ENCODE results near the gene ACR.

Gene ACR

DNA sequence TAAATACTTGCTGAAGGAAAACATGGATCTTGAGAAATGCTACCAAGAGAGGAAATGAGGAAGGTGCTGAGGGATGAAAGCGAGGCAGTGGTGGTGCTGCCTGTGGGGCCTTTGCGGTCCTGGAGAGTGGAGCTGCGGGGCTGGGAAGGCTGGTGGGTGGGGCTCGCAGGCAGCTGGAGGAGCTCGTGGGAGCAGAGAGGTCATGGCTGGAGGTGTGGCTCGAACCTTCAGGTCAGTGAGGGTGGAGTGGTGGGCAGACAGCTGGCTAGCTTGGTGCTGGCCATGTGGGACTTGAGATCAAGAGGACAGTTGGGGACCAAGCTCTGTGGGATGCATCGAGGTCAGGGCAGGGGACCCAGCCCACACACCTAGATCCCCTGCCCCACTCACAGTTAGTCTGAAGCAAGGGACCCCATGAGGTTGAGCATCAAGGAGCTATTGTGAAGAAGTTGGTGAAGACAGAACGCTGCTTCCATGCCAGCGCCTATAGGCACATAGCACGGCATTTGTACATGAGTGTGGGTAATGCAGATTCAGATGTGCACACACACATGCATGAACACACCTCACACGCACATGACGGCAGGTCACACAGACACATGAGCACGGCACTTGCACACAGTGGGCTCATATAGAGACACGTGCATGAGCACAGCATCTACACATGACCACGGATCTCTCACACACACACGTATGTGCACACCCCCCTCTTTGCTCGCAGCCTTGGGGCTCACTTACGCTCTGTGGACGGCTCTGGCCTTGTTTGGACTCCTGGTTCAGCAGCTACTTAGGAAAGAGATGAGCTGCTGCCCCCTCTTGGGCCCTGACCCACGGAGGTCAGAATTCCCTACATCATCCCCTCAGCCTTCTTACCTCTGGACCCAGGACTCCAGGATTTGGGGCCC, 34.9 kb upstream of the ACR start:
- no peak for ATAC-seq
- no peak for DNase-seq

DNA sequence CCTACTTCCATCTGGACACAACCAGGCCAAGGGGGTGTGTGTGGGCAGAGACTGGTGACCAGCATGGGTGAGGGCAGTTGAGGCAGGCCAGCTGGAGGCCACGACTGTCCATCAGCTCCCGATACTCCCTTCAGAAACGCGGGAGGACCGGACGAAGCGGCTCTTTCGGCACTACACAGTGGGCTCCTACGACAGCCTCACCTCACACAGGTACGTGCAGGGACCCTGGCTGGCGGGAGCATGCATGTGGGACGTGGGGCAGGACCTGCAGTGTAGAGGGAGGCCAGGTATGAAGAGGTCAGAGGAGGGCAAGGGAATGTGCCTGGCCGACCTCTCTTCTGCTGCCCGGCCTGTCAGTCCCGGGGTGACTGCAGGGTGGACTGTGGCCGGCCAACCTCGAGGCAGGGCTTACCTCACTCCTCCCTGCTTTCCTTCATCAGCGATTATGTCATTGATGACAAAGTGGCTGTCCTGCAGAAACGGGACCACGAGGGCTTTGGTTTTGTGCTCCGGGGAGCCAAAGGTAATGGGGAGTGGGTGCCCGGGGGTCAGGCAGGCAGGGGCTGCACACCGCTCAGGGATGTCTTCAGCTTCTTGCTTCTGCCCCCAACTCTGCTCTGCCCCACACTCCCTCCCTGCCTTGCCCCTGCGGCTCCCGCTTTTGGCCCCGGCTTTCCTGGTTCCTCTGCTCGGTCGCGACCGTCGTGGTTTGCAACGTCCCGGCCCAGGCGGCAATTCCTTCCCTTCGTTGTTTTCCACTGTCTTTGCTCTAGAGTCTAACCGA, 34.1 kb upstream of the ACR start:
- ATAC-seq (no peak), DNase-seq (no peak)

DNA sequence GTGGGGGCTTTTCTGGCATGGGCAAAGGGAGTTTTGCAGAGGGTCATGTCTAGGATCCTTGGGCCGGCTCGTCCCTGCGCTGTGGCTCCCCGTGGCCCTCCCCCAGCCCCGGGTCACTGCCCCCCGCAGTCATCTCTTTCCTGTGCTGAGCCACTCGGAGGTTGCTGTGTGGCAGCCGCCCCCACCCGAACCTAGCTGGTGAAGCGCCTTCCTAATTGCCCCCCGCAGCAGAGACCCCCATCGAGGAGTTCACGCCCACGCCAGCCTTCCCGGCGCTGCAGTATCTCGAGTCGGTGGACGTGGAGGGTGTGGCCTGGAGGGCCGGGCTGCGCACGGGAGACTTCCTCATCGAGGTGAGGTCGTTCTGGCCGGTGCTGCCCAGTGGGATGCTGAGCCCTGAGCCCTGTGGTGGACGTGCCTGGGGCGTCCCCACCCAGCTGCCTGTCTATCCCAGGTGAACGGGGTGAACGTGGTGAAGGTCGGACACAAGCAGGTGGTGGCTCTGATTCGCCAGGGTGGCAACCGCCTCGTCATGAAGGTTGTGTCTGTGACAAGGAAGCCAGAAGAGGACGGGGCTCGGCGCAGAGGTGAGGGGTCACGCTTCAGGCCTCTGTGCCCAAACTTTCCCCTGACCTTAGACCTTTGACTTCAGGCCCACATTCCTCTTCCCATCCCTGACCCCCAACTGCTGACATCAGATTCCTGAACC, 33.3 kb upstream of the ACR start:
- ATAC-seq (no peak), DNase-seq (no peak)

DNA sequence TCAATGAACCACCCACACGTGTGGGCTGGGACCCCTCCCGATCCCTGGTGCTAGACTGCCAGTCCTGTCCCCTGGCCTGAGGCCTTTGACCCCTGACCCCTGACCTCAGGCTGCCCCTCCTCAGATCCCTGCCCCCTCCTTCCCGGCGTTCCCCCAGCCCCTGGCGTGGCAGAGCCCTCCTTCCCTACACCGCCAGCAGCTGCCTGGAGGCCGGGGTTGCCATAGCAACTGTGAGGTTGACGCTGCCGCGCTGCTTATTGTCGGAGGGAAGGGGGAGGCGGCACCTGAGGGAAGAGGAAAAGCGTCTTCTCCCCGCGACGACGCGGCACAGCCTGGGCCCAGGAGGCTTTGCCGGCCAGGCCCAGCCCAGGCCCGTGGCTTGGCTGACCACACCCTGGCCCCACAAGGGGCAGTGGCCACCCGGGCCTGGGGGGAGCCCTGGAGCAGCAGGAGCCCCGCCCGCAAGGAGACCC, 32.7 kb upstream of the ACR start:
- DNase-seq: no peak
- ATAC-seq: no peak

DNA sequence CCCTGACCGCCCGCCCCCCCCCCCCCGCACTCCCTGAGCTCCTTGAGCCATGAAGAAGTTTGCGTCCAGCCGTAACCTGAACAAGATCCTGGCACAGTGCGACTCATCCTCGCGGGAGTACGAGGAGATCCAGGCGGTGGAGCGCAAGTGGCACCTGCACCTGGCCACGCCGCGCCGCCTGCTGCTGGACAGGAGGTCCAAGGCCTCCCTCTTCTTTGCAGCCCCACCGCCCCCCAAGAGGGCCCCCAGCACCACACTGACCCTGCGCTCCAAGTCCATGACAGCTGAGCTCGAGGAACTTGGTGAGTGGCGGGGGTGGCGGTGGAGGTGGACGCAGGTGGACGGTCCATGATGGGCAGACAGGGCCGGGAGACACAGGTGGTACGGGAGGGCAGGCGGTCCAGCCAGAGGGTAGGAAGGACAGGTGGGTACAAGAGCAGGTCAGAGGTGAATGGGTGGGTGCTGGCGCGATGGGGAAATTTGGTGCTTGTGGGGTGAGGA, 32.1 kb upstream of the ACR start:
- no peak for DNase-seq
- no peak for ATAC-seq

DNA sequence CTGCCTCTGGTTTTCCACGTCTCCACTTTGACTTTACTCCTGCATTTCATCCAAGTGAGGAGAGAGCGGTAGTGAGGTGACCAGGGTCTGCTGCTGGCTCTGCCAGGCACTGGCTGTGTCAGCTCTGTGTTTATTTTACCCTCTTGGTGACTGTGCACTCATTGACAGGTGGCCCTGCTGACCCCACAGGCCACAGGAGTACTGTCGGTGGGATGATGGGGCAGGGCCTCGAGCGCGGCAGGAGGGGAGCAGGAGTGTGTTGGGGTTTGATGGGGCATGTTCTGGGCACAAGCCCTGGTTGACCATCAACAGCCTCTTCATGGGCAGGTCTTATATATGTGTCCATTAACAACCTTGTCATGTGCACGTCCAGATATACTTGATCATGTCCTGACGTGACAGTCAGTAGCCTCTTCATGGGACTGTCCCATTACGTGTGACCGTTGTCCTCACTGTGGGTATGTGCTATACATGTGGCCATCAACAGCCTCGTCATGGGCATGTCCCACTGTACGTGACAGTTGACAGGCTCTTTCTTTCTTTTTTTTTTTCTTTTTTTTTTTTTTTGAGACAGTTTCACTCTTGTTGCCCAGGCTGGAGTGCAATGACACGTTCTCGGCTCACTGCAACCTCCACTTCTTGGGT, 31.4 kb upstream of the ACR start:
- DNase-seq (no peak), ATAC-seq (no peak)

DNA sequence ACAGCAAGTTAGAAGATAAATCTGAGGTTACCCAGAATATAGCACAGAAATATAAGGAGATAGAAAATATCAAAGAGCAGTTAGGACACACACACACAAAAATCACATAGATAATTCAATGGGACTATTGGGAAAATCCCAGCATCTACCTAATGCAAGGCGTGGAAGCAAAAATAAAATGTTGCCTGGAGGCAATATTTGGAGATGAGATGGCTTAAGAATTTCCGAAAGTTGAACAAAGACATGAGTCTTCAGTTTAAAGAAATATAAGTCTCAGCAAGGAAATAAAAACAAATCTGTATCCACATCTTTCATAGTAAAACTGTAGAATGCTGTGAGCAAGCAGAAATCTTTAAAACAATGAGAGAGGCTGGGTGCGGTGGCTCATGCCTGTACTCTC, 29.5 kb upstream of the ACR start:
- DNase-seq (no peak), ATAC-seq (no peak)

DNA sequence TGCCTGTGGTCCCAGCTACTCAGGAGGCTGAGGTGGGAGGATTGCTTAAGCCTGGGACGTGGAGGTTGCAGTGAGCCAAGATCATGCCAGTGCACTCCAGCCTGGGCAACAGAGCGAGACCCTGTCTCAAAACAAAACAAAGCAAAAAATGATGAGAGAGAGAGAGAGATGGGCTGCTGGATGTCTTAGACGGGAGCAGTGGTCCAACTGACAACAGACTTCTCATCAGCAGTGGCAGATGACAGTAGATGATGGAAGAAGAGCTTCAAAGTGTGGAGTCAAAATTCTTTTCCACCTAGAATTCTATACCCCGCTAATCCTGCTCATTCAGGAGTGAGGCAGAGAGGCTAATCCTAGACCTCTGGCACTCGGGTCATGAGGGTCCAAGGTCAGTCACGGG, 29.0 kb upstream of the ACR start:
- DNase-seq (no peak), ATAC-seq (no peak)

DNA sequence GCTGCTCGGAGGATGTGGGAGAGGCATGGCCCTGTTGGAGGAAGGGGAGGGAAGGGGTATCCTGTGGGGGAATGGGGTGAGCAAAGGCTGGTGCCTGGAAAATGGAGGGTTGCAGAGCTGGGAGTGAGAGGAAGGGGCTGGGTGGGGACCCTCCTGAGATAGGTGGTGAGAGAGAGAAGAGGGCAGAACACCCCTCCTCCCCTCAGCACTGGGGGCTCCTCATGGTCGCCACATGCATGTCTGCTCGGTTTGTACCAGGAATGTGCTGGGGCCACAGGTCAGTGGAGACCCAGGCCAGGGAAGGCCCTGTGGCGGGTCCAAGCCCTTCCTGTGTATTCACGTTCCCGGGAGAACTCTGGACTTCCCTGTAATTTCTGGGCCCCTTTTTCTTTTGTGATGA, 27.8 kb upstream of the ACR start:
- no peak for ATAC-seq

DNA sequence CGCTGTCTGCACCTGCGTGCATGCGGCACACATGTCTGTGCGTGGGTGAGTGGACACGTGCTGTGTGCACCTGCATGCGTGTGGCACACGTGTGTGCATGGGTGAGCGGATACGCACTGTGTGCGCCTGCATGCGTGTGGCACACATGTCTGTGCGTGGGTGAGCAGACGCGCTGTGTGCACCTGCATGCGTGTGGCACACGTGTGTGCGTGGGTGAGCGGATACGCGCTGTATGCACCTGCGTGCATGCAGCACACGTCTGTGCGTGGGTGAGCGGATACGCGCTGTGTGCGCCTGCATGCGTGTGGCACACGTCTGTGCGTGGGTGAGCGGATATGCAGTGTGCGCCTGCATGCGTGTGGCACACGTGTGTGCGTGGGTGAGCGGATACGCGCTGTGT, 27.1 kb upstream of the ACR start:
- no peak for ATAC-seq
- DNase-seq: no peak

More for the DNA sequence above, 27.8 kb upstream of the ACR start:
- DNase-seq: no peak

DNA sequence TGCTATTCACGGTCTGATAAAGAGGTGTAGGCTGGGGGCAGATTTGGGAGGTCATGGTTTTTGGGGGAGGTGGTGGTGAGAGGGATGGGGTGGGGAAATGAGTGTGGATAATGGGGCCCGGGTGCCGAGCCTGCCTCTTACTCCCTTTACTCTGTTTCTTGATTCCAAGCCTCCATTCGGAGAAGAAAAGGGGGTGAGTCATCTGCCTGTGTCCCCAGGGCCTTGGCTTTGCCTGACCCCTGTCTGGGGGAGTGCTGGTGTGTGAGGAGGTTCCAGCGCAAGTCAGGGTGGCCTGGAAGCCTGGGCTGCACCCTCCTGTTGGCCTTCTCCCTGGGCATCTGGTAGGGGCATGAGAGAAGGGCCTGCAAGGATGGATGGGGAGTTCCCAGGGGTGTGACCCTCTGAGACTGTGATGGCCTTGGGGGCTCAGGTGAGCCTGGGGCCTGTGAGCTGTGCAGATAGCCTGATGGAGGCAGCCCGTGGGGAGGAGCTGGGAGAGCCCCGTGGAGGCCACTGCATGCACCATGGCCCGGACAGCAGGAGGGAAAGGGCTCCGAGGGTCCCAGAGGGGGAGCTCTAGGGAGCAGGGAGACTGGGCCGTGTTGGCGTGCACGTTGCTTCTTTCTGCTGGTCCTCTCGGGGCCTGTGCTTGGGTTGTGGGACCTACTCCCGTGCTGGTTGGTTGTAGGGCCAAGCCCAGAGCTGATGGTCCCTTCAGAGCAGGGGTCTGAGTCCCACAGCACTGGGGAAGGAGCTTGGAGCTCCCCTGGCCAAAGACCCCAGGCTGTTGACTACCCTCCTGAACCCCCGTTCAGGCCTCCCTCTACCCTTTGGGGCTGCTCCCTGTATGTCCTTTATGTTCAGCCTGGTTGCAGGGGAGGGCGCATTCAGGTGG, 26.3 kb upstream of the ACR start:
- no peak for ATAC-seq
- no peak for DNase-seq

DNA sequence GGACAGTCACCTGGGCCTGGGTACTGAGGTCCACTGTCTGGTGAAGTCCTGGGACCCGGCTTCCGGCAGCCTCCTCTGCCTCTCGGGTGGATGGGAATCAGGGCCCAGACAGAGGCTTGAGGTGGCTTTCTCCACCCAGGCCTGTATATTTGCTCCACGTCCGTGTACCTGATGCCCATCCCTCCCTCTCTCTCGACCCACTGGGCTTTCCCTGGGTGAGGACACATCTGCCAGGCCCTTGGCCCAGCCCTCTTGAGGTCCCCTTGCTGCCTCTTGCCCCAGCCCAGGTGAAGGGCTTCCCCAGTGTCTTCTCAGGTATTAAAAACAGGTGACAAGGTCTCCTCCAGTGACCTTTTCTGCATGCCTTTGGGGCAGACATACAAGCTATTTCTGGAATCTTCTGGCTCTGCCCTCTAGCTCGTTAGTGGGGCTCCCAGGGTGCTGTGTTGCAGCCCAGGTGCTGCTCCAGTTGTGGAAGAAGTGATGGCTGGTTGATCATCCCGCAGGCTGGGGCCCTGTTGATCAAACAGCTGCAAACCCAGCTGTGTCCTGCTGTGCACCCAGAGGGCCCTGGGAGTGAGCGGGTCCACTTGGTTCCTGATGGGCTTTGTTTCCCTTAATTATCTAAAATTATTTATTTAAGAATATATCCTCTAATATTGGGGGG, 25.5 kb upstream of the ACR start:
- DNase-seq (no peak), ATAC-seq (no peak)

DNA sequence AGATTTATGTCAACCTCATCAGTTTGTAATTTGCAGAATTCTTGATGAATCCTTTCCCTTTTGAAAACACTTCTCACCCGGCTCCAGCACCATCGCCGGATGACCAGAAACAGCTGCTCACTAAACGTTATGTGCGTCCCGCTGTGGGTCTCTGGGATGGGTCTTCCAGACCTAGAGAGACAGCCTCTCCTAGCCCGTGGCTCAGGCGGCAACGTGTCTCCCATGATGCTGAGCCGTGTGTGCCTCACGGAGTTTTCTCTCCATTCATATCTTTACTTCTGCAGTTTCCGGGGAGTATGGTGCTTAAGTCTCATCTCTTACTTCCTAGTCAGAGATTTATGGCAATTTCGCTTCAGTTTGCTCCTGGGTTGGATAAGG, 25.0 kb upstream of the ACR start:
- no peak for DNase-seq
- no peak for ATAC-seq

DNA sequence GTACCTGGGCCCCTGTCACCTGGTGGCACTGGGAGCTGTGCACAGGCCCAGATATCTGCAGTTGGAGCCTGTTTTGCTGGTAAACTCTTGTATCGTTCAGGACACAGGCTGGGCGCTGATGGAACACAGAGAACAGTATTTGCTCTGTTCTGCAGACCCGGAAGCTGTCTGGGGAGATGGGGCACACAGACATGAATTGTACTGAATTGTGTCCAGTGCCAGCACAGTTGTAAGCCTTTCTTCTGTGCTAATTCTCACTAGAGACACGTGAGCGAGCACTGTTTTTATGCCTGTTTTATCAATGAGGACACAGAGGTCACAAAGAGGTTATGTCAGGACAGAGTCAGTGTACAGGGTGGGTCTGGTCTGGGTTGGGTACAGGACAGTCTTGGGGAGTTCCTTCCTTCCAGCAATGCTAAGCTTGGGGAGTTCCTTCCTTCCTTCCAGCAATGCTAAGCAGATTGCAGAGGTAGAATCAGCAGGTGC, 24.4 kb upstream of the ACR start:
- DNase-seq (no peak), ATAC-seq (no peak)

DNA sequence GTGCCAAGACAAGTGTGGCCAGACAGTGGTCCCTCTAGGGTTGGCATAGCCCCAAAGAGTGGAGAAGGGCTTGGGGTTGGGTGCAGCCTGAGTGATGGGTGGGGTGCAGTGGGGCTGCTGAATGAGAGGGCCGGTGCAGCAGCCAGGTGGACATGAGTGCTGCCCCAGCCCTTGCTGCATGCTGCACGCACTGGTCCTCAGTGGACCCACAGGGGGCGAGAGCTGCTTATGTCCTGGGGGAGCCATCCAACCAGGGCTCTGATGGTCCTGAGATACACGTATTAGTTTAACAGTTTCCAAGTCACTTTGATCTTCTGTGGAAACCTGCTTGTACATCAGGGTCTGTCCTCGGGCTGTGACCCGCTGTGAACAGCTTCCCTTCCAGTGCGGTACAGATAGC, 23.9 kb upstream of the ACR start:
- DNase-seq (no peak), ATAC-seq (no peak)

DNA sequence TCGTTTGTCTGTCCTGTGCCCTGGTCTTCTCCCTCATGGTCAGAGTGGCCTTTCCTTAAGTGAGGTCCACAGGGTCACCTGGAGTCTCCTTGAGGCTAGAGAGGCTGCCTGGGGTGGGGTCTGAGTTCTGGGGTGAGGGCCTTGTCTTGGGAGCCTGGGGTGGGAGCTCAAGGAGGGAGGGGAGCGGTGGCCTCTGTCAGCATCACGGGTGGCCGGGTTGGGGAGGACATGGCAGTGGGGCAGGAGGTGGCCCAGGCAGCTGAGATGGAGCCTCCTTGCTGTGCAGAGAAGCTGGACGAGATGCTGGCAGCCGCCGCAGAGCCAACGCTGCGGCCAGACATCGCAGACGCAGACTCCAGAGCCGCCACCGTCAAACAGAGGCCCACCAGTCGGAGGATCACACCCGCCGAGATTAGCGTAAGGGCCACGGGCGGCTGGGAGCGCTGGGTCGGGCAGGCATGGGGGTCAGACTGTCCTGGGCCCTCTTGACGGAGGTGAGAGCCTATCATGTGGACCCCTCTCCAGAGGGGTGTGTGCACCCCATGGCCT, 23.3 kb upstream of the ACR start:
- no peak for ATAC-seq
- no peak for DNase-seq

DNA sequence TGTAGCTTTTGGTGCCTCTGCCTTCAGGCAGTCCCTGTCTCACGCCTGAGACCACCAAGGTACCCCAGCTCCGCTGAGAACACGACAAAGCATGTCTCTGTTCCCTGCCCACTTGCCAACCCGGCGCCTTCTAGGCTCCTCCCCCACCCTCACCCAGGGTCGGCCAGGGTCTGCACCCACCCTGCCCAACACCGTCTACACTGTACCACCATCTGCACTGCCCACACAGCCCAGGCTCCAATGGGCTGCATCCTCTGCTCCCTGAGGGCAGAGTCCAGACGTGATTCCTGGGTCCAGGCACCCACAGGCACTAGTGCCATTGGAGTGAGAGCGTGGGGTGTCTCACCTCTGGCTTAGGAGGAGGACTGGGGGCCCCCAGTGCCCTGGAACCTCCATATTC, 22.8 kb upstream of the ACR start:
- no peak for ATAC-seq
- DNase-seq: no peak

DNA sequence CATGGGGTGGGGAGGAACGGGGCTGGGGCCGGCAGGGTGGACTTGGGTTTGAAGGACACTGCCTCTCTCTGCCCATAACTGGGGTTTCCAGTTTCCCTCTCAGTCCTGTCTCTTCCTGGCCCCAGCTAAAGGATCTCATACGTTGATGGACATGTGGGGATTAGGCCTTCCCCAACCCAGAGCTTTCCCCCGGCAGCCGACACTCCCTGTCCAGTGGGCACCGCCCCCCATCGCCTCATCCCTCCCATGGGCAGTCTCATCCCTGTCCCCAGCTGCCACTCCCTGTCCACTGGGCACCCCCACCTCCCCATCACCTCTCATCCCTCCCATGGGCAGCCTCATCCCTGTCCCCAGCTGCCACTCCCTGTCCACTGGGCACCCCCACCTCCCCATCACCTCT, 22.2 kb upstream of the ACR start:
- DNase-seq (no peak), ATAC-seq (no peak)

DNA sequence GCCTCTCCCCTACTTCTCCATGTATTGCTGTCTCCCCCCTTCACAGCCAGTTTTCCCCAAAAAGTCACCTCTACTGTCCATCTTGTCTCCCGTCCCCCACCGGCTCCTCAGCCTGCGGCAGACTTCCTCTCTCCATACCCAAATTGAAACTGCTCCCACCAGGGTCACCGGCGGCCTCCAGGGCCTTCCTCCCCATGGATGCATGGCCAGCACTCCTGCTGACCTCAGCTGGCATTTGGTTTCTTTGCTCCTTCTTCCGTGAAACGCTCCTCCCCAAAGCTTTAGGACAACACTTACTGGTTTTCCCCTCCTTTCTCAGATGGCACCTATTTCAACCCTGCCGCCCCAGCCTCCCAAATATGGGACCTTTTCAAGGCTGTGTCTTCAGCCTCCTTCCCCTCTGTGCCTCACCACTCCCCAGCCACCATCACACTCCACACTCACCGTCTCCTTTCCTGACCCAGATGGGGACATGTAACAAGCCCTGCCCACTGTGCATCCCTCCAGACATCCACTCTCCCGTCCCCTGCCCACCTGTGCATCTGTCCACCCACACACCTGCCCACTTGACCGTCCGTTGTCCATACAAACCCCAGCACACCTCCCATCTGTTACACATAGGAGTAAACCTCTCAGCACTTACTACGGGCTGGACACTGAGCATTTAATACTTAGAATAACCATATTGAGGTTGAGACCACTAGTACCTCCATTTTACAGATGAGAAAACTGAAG, 21.5 kb upstream of the ACR start:
- ATAC-seq (no peak), DNase-seq (no peak)
